IMR-90 (cell line): ENCODE results near the gene WNT4. TPM values are rescaled to one million over a fixed set of nuclear protein-coding genes. Genes with fewer than 3 reads are reported as not detected.

Experiments
- ATAC-seq: fragments of 200-7000 bp; cut with Tn5 transposase; 2 replicates; pipeline ENCODE4 v1.9.1; 2020; ENCODE audit warnings: low read depth, mild to moderate bottlenecking, moderate library complexity
- BruUV-seq: library from RNA; stranded (reverse); fragments of 400-500 nt; replicated peaks from 2 replicates; lab custom pipeline; 2021; lab: Mats Ljungman, UMichigan
- CTCF ChIA-PET: fragments of 300-600 bp; formaldehyde crosslinking; extraction: SDS; loops from one replicate; lab custom pipeline; 2021; ENCODE audit warnings: antibody characterized with exemption; lab: Yijun Ruan, JAX
- POLR2A ChIA-PET: fragments of 300-600 bp; sonication (Branson Sonifier 250); formaldehyde crosslinking; loops from one replicate; lab custom pipeline; 2022; ENCODE audit warnings: antibody characterized with exemption; ENCODE audit not compliant: unreplicated experiment; lab: Charles Lee
- DNase-seq: peaks from one replicate; pipeline ENCODE4 v3.0.0; 2013
- H2AFZ ChIP-seq: replicated peaks from 2 replicates; pipeline ENCODE3; 2013; ENCODE audit warnings: low read length, mild to moderate bottlenecking; ENCODE audit not compliant: poor library complexity
- H2AK5ac ChIP-seq: 2 replicates; pipeline ENCODE4 v1.6.1; 2013; ENCODE audit warnings: low read depth, low read length, inconsistent platforms
- H2AK9ac ChIP-seq: replicated peaks from 2 replicates; pipeline ENCODE3; 2013; ENCODE audit warnings: mild to moderate bottlenecking, low read depth, low read length, moderate library complexity; ENCODE audit not compliant: poor library complexity
- H2BK120ac ChIP-seq: 2 replicates; pipeline ENCODE4 v1.6.1; 2013; ENCODE audit warnings: low read depth, low read length, inconsistent platforms
- H2BK15ac ChIP-seq: 3 replicates; pipeline ENCODE4 v1.6.1; 2013; ENCODE audit warnings: low read depth, low read length, inconsistent platforms
- H2BK20ac ChIP-seq: 2 replicates; pipeline ENCODE4 v1.6.1; 2013; ENCODE audit warnings: low read depth, mild to moderate bottlenecking, inconsistent platforms, low read length, moderate library complexity
- H2BK5ac ChIP-seq: 2 replicates; pipeline ENCODE4 v1.6.1; 2013; ENCODE audit warnings: mild to moderate bottlenecking, low read depth, low read length, inconsistent platforms; ENCODE audit not compliant: poor library complexity, severe bottlenecking
- H3K14ac ChIP-seq: replicated peaks from 2 replicates; pipeline ENCODE4 v1.6.1; 2013; ENCODE audit warnings: low read depth, low read length, inconsistent platforms
- H3K18ac ChIP-seq: 2 replicates; pipeline ENCODE4 v1.6.1; 2013; ENCODE audit warnings: low read depth, low read length, control low read depth
- H3K23ac ChIP-seq: 2 replicates; pipeline ENCODE4 v1.6.1; 2013; ENCODE audit warnings: low read depth, low read length, inconsistent platforms
- H3K27ac ChIP-seq: 2 replicates; pipeline ENCODE4 v1.5.1; 2013; ENCODE audit warnings: mild to moderate bottlenecking, control low read depth, low read length; ENCODE audit not compliant: insufficient read depth
- H3K27me3 ChIP-seq: 2 replicates; pipeline ENCODE4 v1.6.1; 2013; ENCODE audit warnings: low read length; ENCODE audit not compliant: control insufficient read depth, insufficient read depth
- H3K36me3 ChIP-seq: 2 replicates; pipeline ENCODE4 v1.6.1; 2013; ENCODE audit warnings: low read length, mixed read lengths; ENCODE audit not compliant: control insufficient read depth, insufficient read depth
- H3K4ac ChIP-seq: 2 replicates; pipeline ENCODE4 v1.6.1; 2013; ENCODE audit warnings: low read depth, low read length, inconsistent platforms
- H3K4me1 ChIP-seq: 2 replicates; pipeline ENCODE4 v1.6.1; 2013; ENCODE audit warnings: low read length, mixed read lengths; ENCODE audit not compliant: control insufficient read depth, insufficient read depth
- H3K4me2 ChIP-seq: 2 replicates; pipeline ENCODE4 v1.6.1; 2013; ENCODE audit warnings: low read depth, mild to moderate bottlenecking, control low read depth, low read length, moderate library complexity
- H3K4me3 ChIP-seq: 2 replicates; pipeline ENCODE4 v1.5.1; 2013; ENCODE audit warnings: low read depth, mild to moderate bottlenecking, control low read depth, low read length, moderate library complexity; ENCODE audit not compliant: insufficient read depth
- H3K56ac ChIP-seq: 2 replicates; pipeline ENCODE4 v1.6.1; 2013; ENCODE audit warnings: low read length, inconsistent platforms; ENCODE audit not compliant: insufficient read depth; ENCODE audit errors: extremely low read depth
- H3K79me1 ChIP-seq, 2 experiments: 2 replicates each; pipeline ENCODE4 v1.6.1; 2013; ENCODE audit warnings: low read length in 2 of 2, inconsistent platforms in 1 of 2, low read depth in 1 of 2
- H3K9ac ChIP-seq: 2 replicates; pipeline ENCODE4 v1.6.1; 2013; ENCODE audit warnings: low read depth, low read length, control low read depth
- H3K9me1 ChIP-seq: 2 replicates; pipeline ENCODE4 v1.6.1; 2013; ENCODE audit warnings: low read length, inconsistent platforms; ENCODE audit not compliant: insufficient read depth
- H3K9me3 ChIP-seq: 2 replicates; pipeline ENCODE4 v1.6.1; 2013; ENCODE audit warnings: low read length; ENCODE audit not compliant: control insufficient read depth, insufficient read depth
- H4K20me1 ChIP-seq: 2 replicates; pipeline ENCODE4 v1.6.1; 2013; ENCODE audit warnings: low read length, inconsistent platforms; ENCODE audit not compliant: insufficient read depth
- H4K5ac ChIP-seq: 2 replicates; pipeline ENCODE4 v1.6.1; 2013; ENCODE audit warnings: mild to moderate bottlenecking, low read depth, low read length, control low read depth
- H4K8ac ChIP-seq, 2 experiments: 2 replicates each; pipeline ENCODE4 v1.6.1; 2013; ENCODE audit warnings: low read depth in 2 of 2, low read length in 2 of 2, control low read depth in 1 of 2, inconsistent platforms in 1 of 2
- H4K91ac ChIP-seq: 2 replicates; pipeline ENCODE4 v1.6.1; 2013; ENCODE audit warnings: low read depth, low read length, inconsistent platforms; ENCODE audit not compliant: insufficient read depth
- CEBPB ChIP-seq: IDR thresholded peaks from 2 replicates; pipeline ENCODE4 v1.6.1; 2012; ENCODE audit warnings: low read depth, low read length, improper control_type of control experiment
- MAZ ChIP-seq: IDR thresholded peaks from 2 replicates; pipeline ENCODE4 v1.6.1; 2012; ENCODE audit warnings: low read depth, mild to moderate bottlenecking, low read length, improper control_type of control experiment, moderate library complexity, borderline replicate concordance
- WGBS, 2 experiments: methylation state at CpG; one replicate each; pipeline versions ENCODE4 v1.1.5 to v1.1.7; 2013; ENCODE audit warnings: missing lambda C conversion rate in 2 of 2; ENCODE audit not compliant: insufficient read length in 1 of 2; ENCODE audit errors: extremely low coverage in 2 of 2; 5-methylcytosine and 5-hydroxymethylcytosine counted together
- dilution Hi-C: fragments of 300-500 bp; cut with HindIII; formaldehyde crosslinking; loops from one replicate; pipeline ENCODE4 v1.14.3; 2018; ENCODE audit warnings: low sequenced_read_pairs; ENCODE audit not compliant: unreplicated experiment
- in situ Hi-C: fragments of 300-500 bp; cut with MboI; formaldehyde crosslinking; loops from 3 replicates; pipeline ENCODE4 v1.14.3; 2019; ENCODE audit warnings: low sequenced_read_pairs, inconsistent platforms, mixed read lengths
- intact Hi-C: fragments of 100-400 bp; cut with micrococcal nuclease; formaldehyde crosslinking; loops from 2 replicates; pipeline ENCODE4 v1.10.0; 2022
- polyA plus RNA-seq, 3 experiments: library from polyadenylated mRNA; depleted of rRNA; stranded (reverse); fragments of >200 nt; gene quantifications; 2 replicates each; pipeline ENCODE4 v1.2.3, GENCODE V29; 2012; ENCODE audit warnings: low replicate concordance in 1 of 3
- total RNA-seq: library from RNA; depleted of rRNA; stranded (reverse); fragments of >200 nt; gene quantifications from 2 replicates; pipeline ENCODE4 v1.2.3, GENCODE V29; 2012

The WNT4 gene
- total and polyA plus RNA-seq, 2 of the 4 experiments (the other 2 are of a cell fraction) = not detected

DNA sequence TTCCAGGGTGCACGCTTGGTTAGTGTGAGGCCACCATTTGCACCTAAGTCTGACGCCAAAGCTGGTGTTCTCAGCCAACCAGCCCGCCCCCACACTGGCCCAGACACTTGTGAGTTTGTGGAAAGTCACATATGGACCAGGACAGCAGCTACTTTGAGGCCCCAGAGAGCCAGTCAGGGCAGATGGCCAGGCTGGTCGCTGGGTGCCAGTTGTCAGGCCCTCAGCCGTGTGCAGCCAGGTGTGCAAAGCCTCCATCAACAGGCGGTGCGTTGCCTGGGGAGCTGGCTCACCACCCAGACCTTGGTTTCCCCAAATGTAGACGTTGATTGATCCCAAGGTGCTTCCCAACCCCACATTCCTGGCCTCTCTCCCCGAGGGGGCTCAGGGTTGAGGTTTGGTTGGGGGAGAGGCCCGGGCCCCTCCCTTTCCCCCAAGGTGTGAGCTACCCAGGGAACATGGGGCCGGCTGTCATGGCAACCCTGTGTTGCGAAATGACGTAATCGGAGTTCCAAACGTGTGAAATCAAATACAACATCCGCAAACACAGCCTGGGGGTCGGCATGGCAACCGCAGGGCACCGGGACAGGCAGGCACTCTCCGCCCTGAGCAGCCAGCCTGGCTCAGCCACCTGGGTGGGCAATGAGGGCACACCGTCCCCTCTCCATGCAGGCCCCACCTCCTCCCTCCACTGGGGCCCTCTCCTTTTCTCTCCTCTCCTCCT is 42.2 kb upstream of the WNT4 start:
- Histone ChIP-seq H3K27ac (no peak overlapping the region), H3K4me2 (no peak overlapping the region), H4K5ac (no peak overlapping the region), H3K4ac (no peak overlapping the region), H3K36me3 (no peaks in the 10 kb centered on the region), H3K27me3 (peaks cover 44% of the 10 kb centered on the region), H3K56ac (no peak overlapping the region), H3K9ac (no peak overlapping the region), H3K4me3 (no peak overlapping the region), H4K8ac (no peak overlapping the region), H4K20me1 (no peaks in the 10 kb centered on the region), H2BK15ac (no peak overlapping the region), H4K91ac (no peak overlapping the region), H2AK9ac (no peak overlapping the region), H3K9me3 (no peaks in the 10 kb centered on the region), H3K23ac (no peak overlapping the region), H2BK20ac (no peak overlapping the region), H3K4me1 (no peaks in the 10 kb centered on the region), H2AK5ac (no peak overlapping the region), H2AFZ (peak overlapping the region; percentile 13), H2BK5ac (no peak overlapping the region), H3K79me1 (no peaks in the 10 kb centered on the region), H3K9me1 (no peaks in the 10 kb centered on the region), H3K18ac (no peak overlapping the region), H2BK120ac (no peak overlapping the region), H3K14ac (no peak overlapping the region)
- ChIA-PET CTCF (no interaction called here), POLR2A (no interaction called here)
- in situ Hi-C loops = no loop called here
- ATAC-seq (no peak), DNase-seq (no peak)
- dilution Hi-C loops = no loop called here
- WGBS, 2 experiments = 41% methylated on average over 3 of the region's 21 CpGs; no CpG with 5 or more reads in 1 of the 2 experiments
- BruUV-seq = no TSS peak
- intact Hi-C loops = no loop called here
- peak; percentile 83 for TF ChIP-seq CEBPB
- TF ChIP-seq MAZ = no peak
